HL-60/S4 treated with phorbol 12-myristate 13-acetate at 8.2 ng/mL for 4 days and 3 days (cell line): ENCODE data around the gene ITGAL.
"Not testable (repeated sequence)": the region's sequence is repeated elsewhere in the genome, so short reads cannot be mapped to it uniquely, and the experiment has no call there.

ENCODE experiments used
- in situ Hi-C: fragments of 300-500 bp; cut with MboI; formaldehyde crosslinking; loops from 2 replicates; pipeline ENCODE4 v1.15.0; 2022; ENCODE audit warnings: low sequenced_read_pairs

Gene ITGAL

DNA sequence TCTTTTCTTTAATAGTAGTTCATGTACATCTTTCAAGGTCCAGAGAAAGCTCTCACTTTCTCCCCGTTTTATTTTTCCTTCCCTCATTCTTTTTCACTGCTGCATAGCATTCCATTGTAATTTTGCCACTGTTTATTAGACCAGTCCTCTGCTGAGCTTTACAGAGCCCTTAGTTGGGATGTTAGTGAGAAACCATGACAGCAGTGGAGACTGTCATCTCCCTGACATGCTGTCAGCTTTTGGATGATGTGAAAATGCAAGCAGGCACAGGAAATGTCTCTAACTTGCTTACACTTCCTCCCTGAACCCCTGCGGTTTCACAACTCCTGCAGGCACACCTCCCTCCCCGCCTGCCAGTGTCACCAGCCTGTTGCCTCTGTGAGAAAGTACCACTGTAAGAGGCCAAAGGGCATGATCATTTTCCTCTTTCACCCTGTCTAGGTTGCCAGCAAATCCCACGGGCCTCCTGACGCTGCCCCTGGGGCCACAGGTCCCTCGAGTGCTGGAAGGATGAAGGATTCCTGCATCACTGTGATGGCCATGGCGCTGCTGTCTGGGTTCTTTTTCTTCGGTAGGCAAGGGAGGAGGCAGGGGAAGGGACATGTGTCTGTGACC lies at the start of gene ITGAL:
ITGAL (plus strand) TSS at position 415 of the 615 bp plus-strand sequence; CDS start at position 511, 96 bp downstream.
- in situ Hi-C loops: no loop called here

DNA sequence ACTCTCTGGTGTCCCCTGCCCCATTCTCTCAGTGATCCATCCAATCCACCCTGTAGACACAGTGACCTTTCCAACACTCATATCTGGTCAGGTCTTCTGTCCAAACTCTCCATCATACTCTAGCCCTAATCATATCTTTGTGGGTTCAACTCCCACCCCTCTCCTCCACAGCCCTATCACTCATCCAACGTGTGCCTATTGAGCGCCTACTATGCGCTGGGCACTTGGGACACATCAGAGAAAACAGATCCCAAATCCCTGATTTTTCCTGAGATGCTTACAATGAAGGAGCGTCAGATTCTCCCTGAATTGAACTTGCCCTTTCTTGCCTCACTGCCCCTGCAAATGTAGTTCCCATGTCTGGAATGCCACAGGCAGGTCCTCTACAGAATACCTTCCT lies 44.5 kb upstream of the ITGAL start:
- in situ Hi-C loops: no loop called here

GRCh38 chr16:30429418-30429677 lies 43.2 kb upstream of the ITGAL start:
- in situ Hi-C loops: no loop called here

DNA sequence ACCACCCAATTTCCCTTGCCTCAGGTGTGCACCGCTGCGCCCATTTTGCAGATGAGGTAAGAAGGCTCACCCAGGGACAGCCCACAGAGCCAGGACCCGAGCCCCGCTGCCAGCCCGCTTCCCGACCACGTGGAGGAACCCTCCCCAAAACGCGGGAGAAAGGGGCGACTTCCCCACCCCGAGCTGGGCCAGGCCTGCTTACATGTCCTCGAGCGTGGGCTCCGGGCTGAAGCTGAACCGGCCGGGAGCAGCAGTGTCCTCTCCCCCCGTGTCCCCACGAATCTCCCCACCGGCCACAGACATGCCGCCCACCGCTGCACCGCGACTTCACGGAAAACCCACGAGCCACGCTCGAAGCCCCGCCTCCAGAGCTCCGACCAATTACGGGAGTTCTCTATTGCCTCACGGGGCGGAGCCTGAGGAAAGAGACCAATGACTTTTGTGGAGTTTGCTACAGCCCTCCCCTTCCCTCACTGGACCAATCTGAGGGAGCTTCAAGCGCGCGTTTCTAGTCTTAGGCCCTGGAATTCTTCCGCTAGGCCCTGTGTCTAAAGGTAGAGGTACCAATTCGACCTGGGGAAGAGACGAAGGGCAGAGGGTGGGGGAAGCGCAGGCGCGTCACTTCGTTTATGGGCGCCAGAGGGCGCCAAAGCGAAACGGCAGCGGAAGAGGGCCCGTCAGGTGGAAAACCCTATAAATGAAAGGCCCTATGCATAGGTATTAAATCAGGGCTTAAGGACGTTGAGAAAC lies 42.7 kb upstream of the ITGAL start, which contains the start of gene DCTPP1:
DCTPP1 (minus strand) TSS at position 353 of the 750 bp plus-strand sequence; CDS start at position 303, 50 bp downstream.
- in situ Hi-C loops: loop anchor here (10.0 kb wide), 1 partner anchor 95 kb away; the partner anchor contains the start of gene ZNF768

- in situ Hi-C loops: loop anchor here (10.0 kb wide), 1 partner anchor 94 kb away; the partner anchor contains the start of gene ZNF768
These were observed 42.0 kb upstream of the ITGAL start for GRCh38 chr16:30430428-30430970.

- in situ Hi-C loops: loop anchor here (10.0 kb wide), 1 partner anchor 90 kb away; the partner anchor contains the start of gene ZNF768
These were observed 37.7 kb upstream of the ITGAL start for GRCh38 chr16:30434852-30435251.

- in situ Hi-C loops: loop anchor here (10.0 kb wide), 1 partner anchor 87 kb away; the partner anchor contains the start of gene ZNF768
These were observed 35.0 kb upstream of the ITGAL start for GRCh38 chr16:30437511-30438046.

- in situ Hi-C loops: loop anchor here (10.0 kb wide), 1 partner anchor 86 kb away; the partner anchor contains the start of gene ZNF768
These were observed 33.7 kb upstream of the ITGAL start for GRCh38 chr16:30438835-30439234.

- in situ Hi-C loops: loop anchor here (10.0 kb wide), 3 partner anchors 55 to 165 kb away; partner anchors contain the start of gene ZNF768
These were observed 32.7 kb upstream of the ITGAL start for GRCh38 chr16:30439720-30440348.

- in situ Hi-C loops: loop anchor here (10.0 kb wide), 2 partner anchors 51 to 161 kb away; no protein-coding TSS in a partner anchor
These were observed 28.9 kb upstream of the ITGAL start for GRCh38 chr16:30443631-30444030.

- in situ Hi-C loops: loop anchor here (10.0 kb wide), 2 partner anchors 50 to 160 kb away; no protein-coding TSS in a partner anchor
These were observed 28.1 kb upstream of the ITGAL start for GRCh38 chr16:30444231-30445148.

DNA sequence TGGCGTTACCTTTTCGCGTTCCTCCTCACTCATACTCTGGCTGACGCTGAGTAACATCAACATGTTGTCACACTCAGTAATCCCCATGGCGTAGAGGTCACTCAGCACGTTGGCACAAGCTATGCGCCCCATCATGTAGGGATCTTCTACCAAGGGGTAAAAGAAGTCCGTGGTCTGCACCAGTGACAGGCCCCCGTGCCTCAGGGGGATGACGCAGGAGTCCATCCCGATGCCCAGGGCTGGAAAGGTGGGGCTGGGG lies 27.5 kb upstream of the ITGAL start:
- in situ Hi-C loops: loop anchor here (10.0 kb wide), 2 partner anchors 50 to 160 kb away; no protein-coding TSS in a partner anchor

DNA sequence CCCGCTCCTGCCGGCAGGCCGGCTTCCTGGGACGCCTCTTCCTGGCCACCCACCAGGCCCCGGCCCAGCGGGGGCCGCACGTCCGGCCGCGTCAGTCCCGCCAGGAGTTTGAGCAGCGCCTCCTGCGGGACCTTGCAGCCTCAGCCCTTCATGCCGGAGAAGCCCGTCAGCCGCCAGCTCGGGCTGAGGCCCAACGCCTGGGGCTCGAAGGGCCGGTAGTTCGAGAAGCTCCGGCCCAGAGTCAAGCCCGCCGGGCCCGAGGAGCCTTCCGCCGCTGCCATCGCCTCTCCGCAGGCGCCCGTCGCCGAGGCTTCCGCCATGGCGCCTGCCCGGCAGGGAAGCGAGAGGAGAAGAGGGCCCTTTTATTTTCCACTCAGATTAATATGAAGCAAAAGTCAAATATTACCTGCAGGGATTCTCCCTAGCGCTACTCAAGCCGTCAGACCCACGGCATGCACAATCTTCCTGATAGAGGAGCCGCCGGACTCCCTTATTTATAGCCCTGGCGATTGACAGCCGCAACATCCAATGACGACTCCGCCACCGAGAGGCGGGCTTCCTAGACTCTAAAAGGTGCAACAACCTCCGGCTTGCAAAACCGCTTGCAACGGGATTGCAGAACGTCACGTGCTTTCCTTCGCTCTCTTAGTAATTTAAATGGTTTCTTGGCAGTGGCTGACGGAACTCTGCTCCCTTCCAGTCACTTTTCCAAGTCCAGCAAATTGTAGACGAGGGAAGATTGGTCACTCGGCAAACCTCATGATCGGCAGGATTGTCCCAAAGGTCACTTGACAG lies 26.9 kb upstream of the ITGAL start, which contains the start of gene SEPHS2:
SEPHS2 (minus strand) TSS at position 467 of the 795 bp plus-strand sequence; CDS start at position 320, 147 bp downstream.
- in situ Hi-C loops: loop anchor here (10.0 kb wide), 2 partner anchors 49 to 159 kb away; no protein-coding TSS in a partner anchor

GRCh38 chr16:30446203-30446595 lies 26.3 kb upstream of the ITGAL start:
- in situ Hi-C loops: loop anchor here (10.0 kb wide), 2 partner anchors 49 to 159 kb away; no protein-coding TSS in a partner anchor

DNA sequence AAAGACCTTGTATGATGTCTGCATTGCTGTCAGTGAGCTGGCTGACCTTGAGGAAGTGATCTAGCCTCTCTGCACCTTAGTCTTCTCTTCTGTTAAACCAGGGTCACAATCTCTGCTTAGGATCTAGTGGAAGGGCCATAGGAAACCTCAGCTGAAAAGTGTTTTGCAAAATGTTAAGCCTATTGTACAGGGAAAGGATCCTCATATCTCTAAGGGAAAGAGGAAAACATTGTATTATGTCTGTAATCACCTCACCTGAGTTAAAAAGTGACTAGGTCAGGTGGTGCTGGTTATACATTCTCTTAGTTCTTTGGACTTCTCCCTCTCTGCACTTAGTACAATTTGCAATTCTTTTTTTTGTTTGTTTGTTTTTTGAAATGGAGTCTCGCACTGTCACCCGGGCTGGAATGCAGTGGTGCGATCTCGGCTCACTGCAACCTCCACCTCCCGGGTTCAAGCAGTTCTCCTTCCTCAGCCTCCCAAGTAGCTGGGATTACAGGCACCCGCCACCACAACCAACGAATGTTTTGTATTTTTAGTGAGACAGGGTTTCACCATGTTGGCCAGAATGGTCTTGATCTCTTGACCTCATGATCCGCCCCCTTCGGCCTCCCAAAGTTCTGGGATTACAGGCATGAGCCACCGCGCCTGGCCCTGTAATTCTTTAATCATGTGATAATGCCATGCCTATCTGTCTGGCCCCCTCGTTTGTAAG lies 24.9 kb upstream of the ITGAL start:
- in situ Hi-C loops: loop anchor here (10.0 kb wide), 2 partner anchors 47 to 157 kb away; no protein-coding TSS in a partner anchor

DNA sequence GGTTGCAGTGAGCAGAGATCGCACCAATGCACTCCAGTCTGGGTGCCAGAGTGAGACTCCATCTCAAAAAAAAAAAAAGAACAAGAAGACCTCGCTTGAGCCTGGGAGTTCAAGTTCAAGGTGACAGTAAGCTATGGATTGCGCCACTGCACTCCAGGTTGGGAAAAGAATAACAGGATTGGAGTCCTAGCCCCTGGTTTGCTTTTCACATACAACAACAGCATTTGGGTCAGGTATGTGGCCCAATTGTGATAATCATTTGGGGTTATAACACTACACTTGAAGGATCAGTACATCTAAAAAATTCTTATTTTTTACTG lies 23.5 kb upstream of the ITGAL start:
- in situ Hi-C loops: loop anchor here (10.0 kb wide), 2 partner anchors 46 to 156 kb away; no protein-coding TSS in a partner anchor

DNA sequence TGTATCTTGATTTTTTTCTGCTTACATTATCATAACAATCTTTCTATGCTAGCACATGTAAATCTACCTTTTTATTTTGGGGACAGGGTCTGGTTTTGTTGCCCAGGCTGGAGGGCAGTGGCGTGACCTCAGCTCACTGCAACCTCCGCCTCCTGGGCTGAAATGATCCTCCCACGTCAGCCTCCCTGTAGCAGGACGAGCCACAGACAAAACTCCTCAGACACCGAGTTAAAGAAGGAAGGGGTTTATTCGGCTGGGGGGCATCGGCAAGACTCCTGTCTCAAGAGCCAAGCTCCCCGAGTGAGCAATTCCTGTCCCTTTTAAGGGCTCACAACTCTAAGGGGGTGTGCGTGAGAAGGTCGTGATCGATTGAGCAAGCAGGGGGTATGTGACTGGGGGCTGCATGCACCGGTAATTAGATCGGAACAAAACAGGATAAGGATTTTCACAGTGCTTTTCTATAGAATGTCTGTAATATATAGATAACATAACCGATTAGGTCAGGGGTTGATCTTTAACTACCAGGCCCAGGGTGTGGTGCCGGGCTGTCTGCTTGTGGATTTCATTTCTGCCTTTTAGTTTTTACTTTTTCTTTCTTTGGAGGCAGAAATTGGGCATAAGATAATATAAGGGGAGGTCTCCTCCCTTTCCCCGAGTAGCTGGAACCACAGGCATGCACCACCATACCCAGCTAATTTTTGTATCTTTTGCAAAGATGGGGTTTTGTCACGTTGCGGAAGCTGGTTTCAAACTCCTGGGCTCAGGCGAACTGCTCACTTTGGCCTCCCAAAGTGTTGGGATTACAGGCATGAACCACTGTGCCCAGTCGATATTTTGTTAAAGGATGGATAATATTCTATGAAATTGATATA lies 19.6 kb upstream of the ITGAL start:
- in situ Hi-C loops: not testable (repeated sequence)
